Lower lobe of right lung (tissue), 2 donors: ENCODE measurements around the gene NFIB. TPM values are rescaled to one million over a fixed set of nuclear protein-coding genes. Genes with fewer than 3 reads are reported as not detected.
A peak's percentile ranks its signal among the peaks of the same experiment; 100 is the strongest.

Experiments used
- ATAC-seq, 2 donors: fragments of 200-7000 bp; cut with Tn5 transposase; one replicate each; pipeline ENCODE4 v1.9.1; 2020 to 2022; ENCODE audit warnings: mild to moderate bottlenecking in 2 of 2, moderate library complexity in 2 of 2
- DNase-seq: peaks from one replicate; pipeline ENCODE4 v3.0.0-alpha.2; 2020
- H3K27ac ChIP-seq: fragments of 200-600 bp; one replicate; pipeline ENCODE4 v1.8.0; 2022
- H3K27me3 ChIP-seq: fragments of 200-600 bp; one replicate; pipeline ENCODE4 v1.8.0; 2022; ENCODE audit warnings: low read depth
- H3K36me3 ChIP-seq: fragments of 200-600 bp; one replicate; pipeline ENCODE4 v1.8.0; 2022; ENCODE audit warnings: mild to moderate bottlenecking
- H3K4me1 ChIP-seq: fragments of 200-600 bp; one replicate; pipeline ENCODE4 v1.8.0; 2022
- H3K4me3 ChIP-seq: fragments of 200-600 bp; one replicate; pipeline ENCODE4 v1.8.0; 2022; ENCODE audit warnings: mild to moderate bottlenecking
- H3K9me3 ChIP-seq: fragments of 200-600 bp; one replicate; pipeline ENCODE4 v1.8.0; 2022
- CTCF ChIP-seq: fragments of 200-600 bp; IDR thresholded peaks from one replicate; pipeline ENCODE4 v1.8.0; 2022; ENCODE audit warnings: antibody characterized with exemption, mild to moderate bottlenecking
- intact Hi-C: fragments of 100-400 bp; cut with DNase I; formaldehyde crosslinking; loops from one replicate; pipeline ENCODE4 v1.11.0; 2022
- total RNA-seq: library from RNA; stranded (reverse); fragmentation: NEBNext Ultra II Directional; extraction: Animal tissue kit (Norgen Biotek cat#: 25700); gene quantifications from one replicate; pipeline ENCODE4 v1.2.1, GENCODE V29; 2021
- donor health status: DM: no; HTN: yes; CAD: no; lungs with severe emphysema.

The NFIB gene
- total RNA-seq, 1 donor from 2014 or later = 97.7 TPM

- Histone ChIP-seq H3K27ac (no peak overlapping the region), H3K4me3 (no peak overlapping the region), H3K9me3 (no peaks in the 10 kb centered on the region), H3K36me3 (no peaks in the 10 kb centered on the region), H3K4me1 (peaks cover 25% of the 10 kb centered on the region), H3K27me3 (no peaks in the 10 kb centered on the region)
- intact Hi-C loops = no loop called here
- ATAC-seq = peak in 1 of 2 donors; percentile 28
- no peak for TF ChIP-seq CTCF
- no peak for DNase-seq
Measured at GRCh38 chr9:14294659-14295058, 19.3 kb downstream of the NFIB start.

GRCh38 chr9:14293801-14294200 is 20.1 kb downstream of the NFIB start:
- ATAC-seq = no peak
- Histone ChIP-seq H3K4me1 (peaks cover 20% of the 10 kb centered on the region), H3K4me3 (no peak overlapping the region), H3K9me3 (no peaks in the 10 kb centered on the region), H3K36me3 (no peaks in the 10 kb centered on the region), H3K27ac (no peak overlapping the region), H3K27me3 (no peaks in the 10 kb centered on the region)
- TF ChIP-seq CTCF = no peak
- no peak for DNase-seq
- intact Hi-C loops = no loop called here

- Histone ChIP-seq H3K9me3 (no peaks in the 10 kb centered on the region), H3K27me3 (no peaks in the 10 kb centered on the region), H3K4me1 (peaks cover 6% of the 10 kb centered on the region), H3K27ac (no peak overlapping the region), H3K4me3 (no peak overlapping the region), H3K36me3 (no peaks in the 10 kb centered on the region)
- intact Hi-C loops = no loop called here
- no peak for TF ChIP-seq CTCF
- ATAC-seq (no peak), DNase-seq (no peak)
Measured at GRCh38 chr9:14292181-14292739, 21.7 kb downstream of the NFIB start.

GRCh38 chr9:14289916-14290315 is 24.0 kb downstream of the NFIB start:
- H3K27me3 ChIP-seq = no peaks in the 10 kb centered on the region
- H3K4me1 ChIP-seq = peaks cover 6% of the 10 kb centered on the region
- no peak overlapping the region for H3K4me3 ChIP-seq
- intact Hi-C loops = no loop called here
- H3K36me3 ChIP-seq = no peaks in the 10 kb centered on the region
- DNase-seq (no peak), ATAC-seq (no peak)
- TF ChIP-seq CTCF = no peak
- no peak overlapping the region for H3K27ac ChIP-seq
- H3K9me3 ChIP-seq = no peaks in the 10 kb centered on the region

GRCh38 chr9:14288433-14288832 is 25.5 kb downstream of the NFIB start:
- Histone ChIP-seq H3K27ac (no peak overlapping the region), H3K9me3 (no peaks in the 10 kb centered on the region), H3K4me3 (no peak overlapping the region), H3K36me3 (no peaks in the 10 kb centered on the region), H3K27me3 (no peaks in the 10 kb centered on the region), H3K4me1 (peaks cover 11% of the 10 kb centered on the region)
- TF ChIP-seq CTCF = no peak
- intact Hi-C loops = no loop called here
- DNase-seq (no peak), ATAC-seq (no peak)

GRCh38 chr9:14286121-14286520 is 27.8 kb downstream of the NFIB start:
- no peak for DNase-seq
- intact Hi-C loops = no loop called here

More at GRCh38 chr9:14286121-14286520, 27.8 kb downstream of the NFIB start:
- no peak for TF ChIP-seq CTCF
- ATAC-seq = no peak
- no peak overlapping the region for H3K4me3 ChIP-seq
- H3K27me3 ChIP-seq = no peaks in the 10 kb centered on the region
- H3K27ac ChIP-seq = no peak overlapping the region
- H3K4me1 ChIP-seq = peaks cover 27% of the 10 kb centered on the region
- H3K36me3 ChIP-seq = no peaks in the 10 kb centered on the region
- H3K9me3 ChIP-seq = no peaks in the 10 kb centered on the region
